K562 (cell line): ENCODE data around the gene MAST3. TPM values are rescaled to one million over a fixed set of nuclear protein-coding genes. Genes with fewer than 3 reads are reported as not detected.
A peak's percentile ranks its signal among the peaks of the same experiment; 100 is the strongest.

ENCODE experiments used
- ASH1L ChIP-seq: fragments of 450-650 bp; IDR thresholded peaks from 2 replicates; pipeline ENCODE4 v1.6.1; 2018; ENCODE audit warnings: borderline replicate concordance, mild to moderate bottlenecking, low read depth; ENCODE audit not compliant: partially characterized antibody
- CBX5 ChIP-seq: IDR thresholded peaks from 2 replicates; pipeline ENCODE4 v1.6.1; 2014; ENCODE audit warnings: low read depth, borderline replicate concordance
- FOSL1 ChIP-seq: fragments of 200-800 bp; sonication (Bioruptor generic); conservative IDR thresholded peaks from 2 replicates; pipeline ENCODE4 v1.6.1; 2016; ENCODE audit warnings: missing genetic modification characterization, missing compliant biosample characterization
- FUS ChIP-seq: fragments of 200-400 bp; formaldehyde crosslinking; optimal IDR thresholded peaks from 2 replicates; pipeline ENCODE3; 2017; ENCODE audit warnings: low read depth, low read length
- GATAD2A ChIP-seq: fragments of 450-650 bp; IDR thresholded peaks from 2 replicates; pipeline ENCODE4 v1.6.1; 2017
- HMGN3 ChIP-seq: IDR thresholded peaks from 2 replicates; pipeline ENCODE4 v1.6.1; 2011; ENCODE audit warnings: borderline replicate concordance, low read depth, mild to moderate bottlenecking, mixed read lengths, low read length; ENCODE audit not compliant: insufficient read length; ENCODE audit errors: extremely low read depth
- MAFF ChIP-seq: IDR thresholded peaks from 2 replicates; pipeline ENCODE4 v1.6.1; 2012; ENCODE audit warnings: low read length, improper control_type of control experiment
- NEUROD1 ChIP-seq: fragments of 150-350 bp; IDR thresholded peaks from 2 replicates; pipeline ENCODE4 v1.6.1; 2014; ENCODE audit warnings: borderline replicate concordance, low read length, low read depth; ENCODE audit not compliant: partially characterized antibody
- POLR2A ChIP-seq: fragments of 450-650 bp; conservative IDR thresholded peaks from 2 replicates; pipeline ENCODE4 v1.6.1; 2016
- RBM34 ChIP-seq: fragments of 200-400 bp; formaldehyde crosslinking; IDR thresholded peaks from 2 replicates; pipeline ENCODE4 v1.6.1; 2018; ENCODE audit warnings: low read length, borderline replicate concordance; ENCODE audit not compliant: insufficient read depth
- ZKSCAN1 ChIP-seq: fragments of 150-350 bp; IDR thresholded peaks from 2 replicates; pipeline ENCODE4 v1.6.1; 2016; ENCODE audit warnings: low read depth, low read length
- ZNF316 ChIP-seq: fragments of 450-650 bp; IDR thresholded peaks from 2 replicates; pipeline ENCODE4 v1.6.1; 2016
- ZNF696 ChIP-seq: fragments of 250-450 bp; sonication (Bioruptor Pico); conservative IDR thresholded peaks from 2 replicates; pipeline ENCODE4 v1.4.0; 2020; ENCODE audit warnings: mild to moderate bottlenecking, moderate library complexity
- polyA plus RNA-seq, 8 experiments: library from polyadenylated mRNA; depleted of rRNA in 4 of 8; stranded (reverse) in 5 of 8; unstranded in 3 of 8; fragments of >200 nt; fragmentation: Nextera tagmentation in 2 of 8; fragmentation: Illumina TruSeq in 1 of 8; extraction: Ambion mirVana in 2 of 8; extraction: Trizol in 1 of 8; gene quantifications; 2 replicates each; pipeline versions ENCODE4 v1.2.1 to v1.2.3, GENCODE V29; 2011 to 2014; ENCODE audit warnings: inconsistent platforms in 1 of 8, missing spikeins in 1 of 8
- total RNA-seq, 7 experiments: library from RNA; depleted of rRNA in 6 of 7; stranded (reverse); fragments of >200 nt in 6 of 7; fragmentation: Illumina TruSeq in 2 of 7; extraction: Trizol in 2 of 7; gene quantifications; 2 replicates each; pipeline versions ENCODE4 v1.2.1 to v1.2.3, GENCODE V29; 2011 to 2021; ENCODE audit warnings: low replicate concordance in 1 of 7
- TF ChIP-seq, protein P1 (sequence below), 3 experiments: fragments of 200-800 bp in 1 of 3; fragments of 250-450 bp in 1 of 3; fragments of 450-650 bp in 1 of 3; sonication (Bioruptor Pico) in 1 of 3; sonication (Bioruptor generic) in 1 of 3; formaldehyde crosslinking in 1 of 3; IDR thresholded peaks; 2 replicates each; pipeline versions ENCODE4 v1.6.1 to v1.8.0; 2016 to 2022; ENCODE audit warnings: mild to moderate bottlenecking in 2 of 3, missing genetic modification characterization in 2 of 3, missing compliant biosample characterization in 1 of 3, moderate library complexity in 1 of 3
- TF ChIP-seq, protein P2 (sequence below): fragments of 200-800 bp; sonication (Bioruptor generic); IDR thresholded peaks from 2 replicates; pipeline ENCODE4 v1.6.1; 2017; ENCODE audit warnings: missing genetic modification characterization, missing compliant biosample characterization
- TF ChIP-seq, protein P3 (sequence below), 2 experiments: fragments of 450-650 bp; IDR thresholded peaks; 2 replicates each; pipeline ENCODE4 v1.6.1; 2016
- TF ChIP-seq, protein P4 (sequence below): fragments of 250-450 bp; sonication (Bioruptor Pico); IDR thresholded peaks from 2 replicates; pipeline ENCODE4 v1.4.0; 2020
- TF ChIP-seq, protein P5 (sequence below): IDR thresholded peaks from 2 replicates; pipeline ENCODE4 v1.6.1; 2016; ENCODE audit warnings: missing genetic modification characterization, missing compliant biosample characterization

The MAST3 gene
- total and polyA plus RNA-seq, 9 of the 15 experiments (the other 6 are each of a cell fraction or from before 2014, with no cell fraction given), result 0.94 to 9.9 (median 2.4) TPM

DNA sequence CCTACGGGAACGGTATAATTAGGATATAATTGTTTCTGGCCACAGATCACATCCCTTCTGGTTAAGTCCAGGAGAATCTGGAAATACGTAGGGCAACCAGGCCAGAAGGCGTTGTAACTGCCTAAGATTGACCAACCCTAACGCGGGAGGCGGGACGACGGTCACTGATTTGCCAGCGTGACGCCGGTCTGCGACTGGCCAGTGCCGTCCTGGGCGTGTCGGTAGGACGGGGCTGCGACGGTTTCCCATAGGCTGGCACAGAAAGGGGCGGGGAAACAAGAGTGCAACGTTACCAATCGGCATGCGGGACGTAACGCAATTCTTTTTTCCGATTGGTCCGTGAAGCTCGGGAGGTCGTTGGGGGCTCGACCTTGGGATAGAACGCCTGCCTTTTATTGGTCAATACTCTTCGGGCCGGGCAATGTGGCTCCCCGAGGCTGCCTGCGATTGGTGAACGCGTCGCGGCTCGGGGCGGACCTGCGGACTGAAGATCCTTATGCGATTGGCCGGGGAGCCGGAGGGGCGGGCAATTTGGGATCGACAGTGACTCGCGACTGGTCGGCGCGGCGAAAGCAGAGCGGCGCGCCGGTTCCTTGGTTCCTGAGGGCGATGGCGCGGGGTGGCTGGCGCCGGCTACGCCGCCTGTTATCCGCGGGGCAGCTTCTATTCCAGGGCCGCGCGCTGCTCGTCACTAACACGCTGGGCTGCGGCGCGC lies 95.3 kb downstream of the MAST3 start, which contains the start of gene MPV17L2 (continued):
- TF ChIP-seq POLR2A (peak; percentile 83), NEUROD1 (peak; percentile 99), ZNF696 (CRISPR knock-in tag) (no peak), HMGN3 (peak; percentile 60), FUS (no peak), FOSL1 (tag) (peak; percentile 32; the same call in 1 of the 2 replicates), ZNF316 (no peak), CBX5 (no peak), ZKSCAN1 (no peak), RBM34 (0 out of 2 replicates have a peak, but pooled peaks have one; percentile 42), GATAD2A (no peak), ASH1L (peak; percentile 99), MAFF (no peak)
- TF ChIP-seq, protein P1, sequence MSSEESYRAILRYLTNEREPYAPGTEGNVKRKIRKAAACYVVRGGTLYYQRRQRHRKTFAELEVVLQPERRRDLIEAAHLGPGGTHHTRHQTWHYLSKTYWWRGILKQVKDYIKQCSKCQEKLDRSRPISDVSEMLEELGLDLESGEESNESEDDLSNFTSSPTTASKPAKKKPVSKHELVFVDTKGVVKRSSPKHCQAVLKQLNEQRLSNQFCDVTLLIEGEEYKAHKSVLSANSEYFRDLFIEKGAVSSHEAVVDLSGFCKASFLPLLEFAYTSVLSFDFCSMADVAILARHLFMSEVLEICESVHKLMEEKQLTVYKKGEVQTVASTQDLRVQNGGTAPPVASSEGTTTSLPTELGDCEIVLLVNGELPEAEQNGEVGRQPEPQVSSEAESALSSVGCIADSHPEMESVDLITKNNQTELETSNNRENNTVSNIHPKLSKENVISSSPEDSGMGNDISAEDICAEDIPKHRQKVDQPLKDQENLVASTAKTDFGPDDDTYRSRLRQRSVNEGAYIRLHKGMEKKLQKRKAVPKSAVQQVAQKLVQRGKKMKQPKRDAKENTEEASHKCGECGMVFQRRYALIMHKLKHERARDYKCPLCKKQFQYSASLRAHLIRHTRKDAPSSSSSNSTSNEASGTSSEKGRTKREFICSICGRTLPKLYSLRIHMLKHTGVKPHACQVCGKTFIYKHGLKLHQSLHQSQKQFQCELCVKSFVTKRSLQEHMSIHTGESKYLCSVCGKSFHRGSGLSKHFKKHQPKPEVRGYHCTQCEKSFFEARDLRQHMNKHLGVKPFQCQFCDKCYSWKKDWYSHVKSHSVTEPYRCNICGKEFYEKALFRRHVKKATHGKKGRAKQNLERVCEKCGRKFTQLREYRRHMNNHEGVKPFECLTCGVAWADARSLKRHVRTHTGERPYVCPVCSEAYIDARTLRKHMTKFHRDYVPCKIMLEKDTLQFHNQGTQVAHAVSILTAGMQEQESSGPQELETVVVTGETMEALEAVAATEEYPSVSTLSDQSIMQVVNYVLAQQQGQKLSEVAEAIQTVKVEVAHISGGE (CRISPR knock-in tag; IDR thresholded peaks at IDR 0.05), result peak in 1 of 3 experiments; percentile 83; a peak in 2 of 6 replicates
- TF ChIP-seq, protein P2, sequence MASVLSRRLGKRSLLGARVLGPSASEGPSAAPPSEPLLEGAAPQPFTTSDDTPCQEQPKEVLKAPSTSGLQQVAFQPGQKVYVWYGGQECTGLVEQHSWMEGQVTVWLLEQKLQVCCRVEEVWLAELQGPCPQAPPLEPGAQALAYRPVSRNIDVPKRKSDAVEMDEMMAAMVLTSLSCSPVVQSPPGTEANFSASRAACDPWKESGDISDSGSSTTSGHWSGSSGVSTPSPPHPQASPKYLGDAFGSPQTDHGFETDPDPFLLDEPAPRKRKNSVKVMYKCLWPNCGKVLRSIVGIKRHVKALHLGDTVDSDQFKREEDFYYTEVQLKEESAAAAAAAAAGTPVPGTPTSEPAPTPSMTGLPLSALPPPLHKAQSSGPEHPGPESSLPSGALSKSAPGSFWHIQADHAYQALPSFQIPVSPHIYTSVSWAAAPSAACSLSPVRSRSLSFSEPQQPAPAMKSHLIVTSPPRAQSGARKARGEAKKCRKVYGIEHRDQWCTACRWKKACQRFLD, result peak; percentile 98
- TF ChIP-seq, protein P3, sequence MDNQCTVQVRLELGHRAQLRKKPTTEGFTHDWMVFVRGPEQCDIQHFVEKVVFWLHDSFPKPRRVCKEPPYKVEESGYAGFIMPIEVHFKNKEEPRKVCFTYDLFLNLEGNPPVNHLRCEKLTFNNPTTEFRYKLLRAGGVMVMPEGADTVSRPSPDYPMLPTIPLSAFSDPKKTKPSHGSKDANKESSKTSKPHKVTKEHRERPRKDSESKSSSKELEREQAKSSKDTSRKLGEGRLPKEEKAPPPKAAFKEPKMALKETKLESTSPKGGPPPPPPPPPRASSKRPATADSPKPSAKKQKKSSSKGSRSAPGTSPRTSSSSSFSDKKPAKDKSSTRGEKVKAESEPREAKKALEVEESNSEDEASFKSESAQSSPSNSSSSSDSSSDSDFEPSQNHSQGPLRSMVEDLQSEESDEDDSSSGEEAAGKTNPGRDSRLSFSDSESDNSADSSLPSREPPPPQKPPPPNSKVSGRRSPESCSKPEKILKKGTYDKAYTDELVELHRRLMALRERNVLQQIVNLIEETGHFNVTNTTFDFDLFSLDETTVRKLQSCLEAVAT (IDR thresholded peaks at IDR 0.05), result peak in 1 of 2 experiments; percentile 93; a peak in 1 of 4 replicates
- TF ChIP-seq, protein P4, sequence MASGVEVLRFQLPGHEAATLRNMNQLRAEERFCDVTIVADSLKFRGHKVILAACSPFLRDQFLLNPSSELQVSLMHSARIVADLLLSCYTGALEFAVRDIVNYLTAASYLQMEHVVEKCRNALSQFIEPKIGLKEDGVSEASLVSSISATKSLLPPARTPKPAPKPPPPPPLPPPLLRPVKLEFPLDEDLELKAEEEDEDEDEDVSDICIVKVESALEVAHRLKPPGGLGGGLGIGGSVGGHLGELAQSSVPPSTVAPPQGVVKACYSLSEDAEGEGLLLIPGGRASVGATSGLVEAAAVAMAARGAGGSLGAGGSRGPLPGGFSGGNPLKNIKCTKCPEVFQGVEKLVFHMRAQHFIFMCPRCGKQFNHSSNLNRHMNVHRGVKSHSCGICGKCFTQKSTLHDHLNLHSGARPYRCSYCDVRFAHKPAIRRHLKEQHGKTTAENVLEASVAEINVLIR (CRISPR knock-in tag), result peak; percentile 77
- TF ChIP-seq, protein P5, sequence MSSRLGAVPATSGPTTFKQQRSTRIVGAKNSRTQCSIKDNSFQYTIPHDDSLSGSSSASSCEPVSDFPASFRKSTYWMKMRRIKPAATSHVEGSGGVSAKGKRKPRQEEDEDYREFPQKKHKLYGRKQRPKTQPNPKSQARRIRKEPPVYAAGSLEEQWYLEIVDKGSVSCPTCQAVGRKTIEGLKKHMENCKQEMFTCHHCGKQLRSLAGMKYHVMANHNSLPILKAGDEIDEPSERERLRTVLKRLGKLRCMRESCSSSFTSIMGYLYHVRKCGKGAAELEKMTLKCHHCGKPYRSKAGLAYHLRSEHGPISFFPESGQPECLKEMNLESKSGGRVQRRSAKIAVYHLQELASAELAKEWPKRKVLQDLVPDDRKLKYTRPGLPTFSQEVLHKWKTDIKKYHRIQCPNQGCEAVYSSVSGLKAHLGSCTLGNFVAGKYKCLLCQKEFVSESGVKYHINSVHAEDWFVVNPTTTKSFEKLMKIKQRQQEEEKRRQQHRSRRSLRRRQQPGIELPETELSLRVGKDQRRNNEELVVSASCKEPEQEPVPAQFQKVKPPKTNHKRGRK, result no peak
